ENCODE results near the gene CEP57L1. TPM values are rescaled to one million over a fixed set of nuclear protein-coding genes. Genes with fewer than 3 reads are reported as not detected.

The CEP57L1 gene
- total and polyA plus RNA-seq, 2 experiments from 2014 or later, result 17.1 to 20.2 TPM

GRCh38 chr6:109091314-109092024 lies 3.8 kb upstream of the CEP57L1 start:
- peaks cover 32% of the 10 kb centered on the region for H3K4me1 Mint-ChIP-seq
- Histone ChIP-seq H3K27ac (ENCODE audit: low read depth) (no peak overlapping the region), H3K9me2 (ENCODE audit: insufficient read depth) (no peaks in the 10 kb centered on the region), H3K4me3 (no peak overlapping the region), H3K36me3 (ENCODE audit: insufficient read depth) (no peaks in the 10 kb centered on the region), H3K4me1 (ENCODE audit: insufficient read depth) (peaks cover 20% of the 10 kb centered on the region), H3K27me3 (ENCODE audit: insufficient read depth) (no peaks in the 10 kb centered on the region), H2AFZ (no peak overlapping the region), H3K79me2 (replicated peaks; ENCODE audit: insufficient read depth) (peaks cover 19% of the 10 kb centered on the region), H3K4me2 (no peak overlapping the region), H4K20me1 (replicated peaks; ENCODE audit: insufficient read depth) (no peaks in the 10 kb centered on the region), H3F3A (replicated peaks; ENCODE audit: low read depth) (0 out of 2 replicates have a peak, but pooled peaks cover 3% of the 10 kb centered on the region)
- no peaks in the 10 kb centered on the region for H3K36me3 Mint-ChIP-seq (ENCODE audit: low read depth)
- H3K9me3 Mint-ChIP-seq, result no peaks in the 10 kb centered on the region
- H3K4me3 Mint-ChIP-seq, result no peak overlapping the region
- DNase-seq (ENCODE audit: low spot score) (no peak), ATAC-seq (no peak)
- H3K27ac Mint-ChIP-seq, result no peak overlapping the region
- peaks cover 4% of the 10 kb centered on the region for H3K27me3 Mint-ChIP-seq (ENCODE audit: insufficient read depth, low read depth, poor library complexity)
- TF ChIP-seq JUNB (IDR thresholded peaks at IDR 0.05; ENCODE audit: unreplicated experiment) (no peak), ETS1 (IDR thresholded peaks at IDR 0.05) (no peak), NANOG (IDR thresholded peaks at IDR 0.05; ENCODE audit: borderline replicate concordance) (no peak), ZNF331 (CRISPR knock-in tag; IDR thresholded peaks at IDR 0.05; ENCODE audit: low read depth) (no peak), REST (IDR thresholded peaks at IDR 0.05; ENCODE audit: unreplicated experiment) (no peak), ZNF114 (CRISPR knock-in tag; IDR thresholded peaks at IDR 0.05) (no peak), CREB1 (CRISPR knock-in tag; IDR thresholded peaks at IDR 0.05; ENCODE audit: low read depth) (no peak), POLR2AphosphoS5 (IDR thresholded peaks at IDR 0.05; ENCODE audit: low read depth) (no peak), EZH2phosphoT487 (IDR thresholded peaks at IDR 0.05; ENCODE audit: unreplicated experiment) (no peak), EZH2 (IDR thresholded peaks at IDR 0.05; ENCODE audit: low read depth, unreplicated experiment) (no peak), STAT1 (IDR thresholded peaks at IDR 0.05; ENCODE audit: unreplicated experiment) (no peak)
- TF ChIP-seq, protein P1, sequence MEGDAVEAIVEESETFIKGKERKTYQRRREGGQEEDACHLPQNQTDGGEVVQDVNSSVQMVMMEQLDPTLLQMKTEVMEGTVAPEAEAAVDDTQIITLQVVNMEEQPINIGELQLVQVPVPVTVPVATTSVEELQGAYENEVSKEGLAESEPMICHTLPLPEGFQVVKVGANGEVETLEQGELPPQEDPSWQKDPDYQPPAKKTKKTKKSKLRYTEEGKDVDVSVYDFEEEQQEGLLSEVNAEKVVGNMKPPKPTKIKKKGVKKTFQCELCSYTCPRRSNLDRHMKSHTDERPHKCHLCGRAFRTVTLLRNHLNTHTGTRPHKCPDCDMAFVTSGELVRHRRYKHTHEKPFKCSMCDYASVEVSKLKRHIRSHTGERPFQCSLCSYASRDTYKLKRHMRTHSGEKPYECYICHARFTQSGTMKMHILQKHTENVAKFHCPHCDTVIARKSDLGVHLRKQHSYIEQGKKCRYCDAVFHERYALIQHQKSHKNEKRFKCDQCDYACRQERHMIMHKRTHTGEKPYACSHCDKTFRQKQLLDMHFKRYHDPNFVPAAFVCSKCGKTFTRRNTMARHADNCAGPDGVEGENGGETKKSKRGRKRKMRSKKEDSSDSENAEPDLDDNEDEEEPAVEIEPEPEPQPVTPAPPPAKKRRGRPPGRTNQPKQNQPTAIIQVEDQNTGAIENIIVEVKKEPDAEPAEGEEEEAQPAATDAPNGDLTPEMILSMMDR (conservative IDR thresholded peaks at IDR 0.05; ENCODE audit: low read depth in 2 of 2), result no peak
- TF ChIP-seq, protein P2, sequence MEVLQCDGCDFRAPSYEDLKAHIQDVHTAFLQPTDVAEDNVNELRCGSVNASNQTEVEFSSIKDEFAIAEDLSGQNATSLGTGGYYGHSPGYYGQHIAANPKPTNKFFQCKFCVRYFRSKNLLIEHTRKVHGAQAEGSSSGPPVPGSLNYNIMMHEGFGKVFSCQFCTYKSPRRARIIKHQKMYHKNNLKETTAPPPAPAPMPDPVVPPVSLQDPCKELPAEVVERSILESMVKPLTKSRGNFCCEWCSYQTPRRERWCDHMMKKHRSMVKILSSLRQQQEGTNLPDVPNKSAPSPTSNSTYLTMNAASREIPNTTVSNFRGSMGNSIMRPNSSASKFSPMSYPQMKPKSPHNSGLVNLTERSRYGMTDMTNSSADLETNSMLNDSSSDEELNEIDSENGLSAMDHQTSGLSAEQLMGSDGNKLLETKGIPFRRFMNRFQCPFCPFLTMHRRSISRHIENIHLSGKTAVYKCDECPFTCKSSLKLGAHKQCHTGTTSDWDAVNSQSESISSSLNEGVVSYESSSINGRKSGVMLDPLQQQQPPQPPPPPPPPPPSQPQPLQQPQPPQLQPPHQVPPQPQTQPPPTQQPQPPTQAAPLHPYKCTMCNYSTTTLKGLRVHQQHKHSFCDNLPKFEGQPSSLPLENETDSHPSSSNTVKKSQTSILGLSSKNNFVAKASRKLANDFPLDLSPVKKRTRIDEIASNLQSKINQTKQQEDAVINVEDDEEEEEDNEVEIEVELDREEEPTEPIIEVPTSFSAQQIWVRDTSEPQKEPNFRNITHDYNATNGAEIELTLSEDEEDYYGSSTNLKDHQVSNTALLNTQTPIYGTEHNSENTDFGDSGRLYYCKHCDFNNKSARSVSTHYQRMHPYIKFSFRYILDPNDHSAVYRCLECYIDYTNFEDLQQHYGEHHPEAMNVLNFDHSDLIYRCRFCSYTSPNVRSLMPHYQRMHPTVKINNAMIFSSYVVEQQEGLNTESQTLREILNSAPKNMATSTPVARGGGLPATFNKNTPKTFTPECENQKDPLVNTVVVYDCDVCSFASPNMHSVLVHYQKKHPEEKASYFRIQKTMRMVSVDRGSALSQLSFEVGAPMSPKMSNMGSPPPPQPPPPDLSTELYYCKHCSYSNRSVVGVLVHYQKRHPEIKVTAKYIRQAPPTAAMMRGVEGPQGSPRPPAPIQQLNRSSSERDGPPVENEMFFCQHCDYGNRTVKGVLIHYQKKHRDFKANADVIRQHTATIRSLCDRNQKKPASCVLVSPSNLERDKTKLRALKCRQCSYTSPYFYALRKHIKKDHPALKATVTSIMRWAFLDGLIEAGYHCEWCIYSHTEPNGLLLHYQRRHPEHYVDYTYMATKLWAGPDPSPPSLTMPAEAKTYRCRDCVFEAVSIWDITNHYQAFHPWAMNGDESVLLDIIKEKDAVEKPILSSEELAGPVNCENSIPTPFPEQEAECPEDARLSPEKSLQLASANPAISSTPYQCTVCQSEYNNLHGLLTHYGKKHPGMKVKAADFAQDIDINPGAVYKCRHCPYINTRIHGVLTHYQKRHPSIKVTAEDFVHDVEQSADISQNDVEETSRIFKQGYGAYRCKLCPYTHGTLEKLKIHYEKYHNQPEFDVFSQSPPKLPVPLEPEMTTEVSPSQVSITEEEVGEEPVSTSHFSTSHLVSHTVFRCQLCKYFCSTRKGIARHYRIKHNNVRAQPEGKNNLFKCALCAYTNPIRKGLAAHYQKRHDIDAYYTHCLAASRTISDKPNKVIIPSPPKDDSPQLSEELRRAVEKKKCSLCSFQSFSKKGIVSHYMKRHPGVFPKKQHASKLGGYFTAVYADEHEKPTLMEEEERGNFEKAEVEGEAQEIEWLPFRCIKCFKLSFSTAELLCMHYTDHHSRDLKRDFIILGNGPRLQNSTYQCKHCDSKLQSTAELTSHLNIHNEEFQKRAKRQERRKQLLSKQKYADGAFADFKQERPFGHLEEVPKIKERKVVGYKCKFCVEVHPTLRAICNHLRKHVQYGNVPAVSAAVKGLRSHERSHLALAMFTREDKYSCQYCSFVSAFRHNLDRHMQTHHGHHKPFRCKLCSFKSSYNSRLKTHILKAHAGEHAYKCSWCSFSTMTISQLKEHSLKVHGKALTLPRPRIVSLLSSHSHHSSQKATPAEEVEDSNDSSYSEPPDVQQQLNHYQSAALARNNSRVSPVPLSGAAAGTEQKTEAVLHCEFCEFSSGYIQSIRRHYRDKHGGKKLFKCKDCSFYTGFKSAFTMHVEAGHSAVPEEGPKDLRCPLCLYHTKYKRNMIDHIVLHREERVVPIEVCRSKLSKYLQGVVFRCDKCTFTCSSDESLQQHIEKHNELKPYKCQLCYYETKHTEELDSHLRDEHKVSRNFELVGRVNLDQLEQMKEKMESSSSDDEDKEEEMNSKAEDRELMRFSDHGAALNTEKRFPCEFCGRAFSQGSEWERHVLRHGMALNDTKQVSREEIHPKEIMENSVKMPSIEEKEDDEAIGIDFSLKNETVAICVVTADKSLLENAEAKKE (CRISPR knock-in tag; IDR thresholded peaks at IDR 0.05), result no peak

All from GM23338 (cell line).